OCI-LY3 (cell line): ENCODE data around the gene ARID3A.
A peak's percentile ranks its signal among the peaks of the same experiment; 100 is the strongest.

Experiments used
- H2AFZ ChIP-seq: fragments of 200-600, 300-600 bp; shearing (Covaris generic); 2 replicates; pipeline ENCODE4 v1.6.0; 2014; ENCODE audit warnings: antibody characterized with exemption, low read depth, low read length
- H3K27ac ChIP-seq: fragments of 200-600, 300-600 bp; sonication (generic); 2 replicates; pipeline ENCODE4 v1.5.1; 2014; ENCODE audit warnings: mild to moderate bottlenecking, low read length, moderate library complexity, mixed read lengths
- H3K27me3 ChIP-seq: fragments of 200-600, 300-600 bp; sonication (generic); 2 replicates; pipeline ENCODE4 v1.6.1; 2014; ENCODE audit warnings: low read depth, low read length, mixed read lengths
- H3K36me3 ChIP-seq: fragments of 200-600, 300-600 bp; sonication (generic); replicated peaks from 2 replicates; pipeline ENCODE3; 2014; ENCODE audit warnings: low read depth, low read length, mixed read lengths
- H3K4me1 ChIP-seq: fragments of 300-600, 200-600 bp; sonication (generic); 2 replicates; pipeline ENCODE4 v1.6.1; 2014; ENCODE audit warnings: low read length, mixed read lengths
- H3K4me2 ChIP-seq: fragments of 200-600, 300-600 bp; sonication (generic); 2 replicates; pipeline ENCODE4 v1.6.1; 2014; ENCODE audit warnings: low read length, mixed read lengths
- H3K4me3 ChIP-seq: fragments of 300-600, 200-600 bp; sonication (generic); 2 replicates; pipeline ENCODE4 v1.5.1; 2014; ENCODE audit warnings: antibody characterized with exemption, mild to moderate bottlenecking, low read length, moderate library complexity
- H3K79me2 ChIP-seq: fragments of 300-600, 200-600 bp; shearing (Covaris generic); 2 replicates; pipeline ENCODE4 v1.6.1; 2014; ENCODE audit warnings: mild to moderate bottlenecking, low read length, mixed read lengths
- H3K9ac ChIP-seq: fragments of 300-600, 200-600 bp; shearing (Covaris generic); 2 replicates; pipeline ENCODE4 v1.6.0; 2014; ENCODE audit warnings: mild to moderate bottlenecking, low read length, moderate library complexity
- H3K9me3 ChIP-seq: fragments of 200-600, 300-600 bp; shearing (Covaris generic); 2 replicates; pipeline ENCODE4 v1.6.1; 2014; ENCODE audit warnings: low read length, mixed read lengths; ENCODE audit not compliant: insufficient read depth
- H4K20me1 ChIP-seq: fragments of 200-600, 300-600 bp; sonication (generic); 2 replicates; pipeline ENCODE4 v1.6.1; 2016; ENCODE audit warnings: low read length, mixed read lengths; ENCODE audit not compliant: insufficient read depth
- CTCF ChIP-seq: fragments of 200-600, 300-600 bp; sonication (generic); IDR thresholded peaks from 2 replicates; pipeline ENCODE4 v1.5.1; 2014; ENCODE audit warnings: antibody characterized with exemption, low read length, low read depth
- EZH2phosphoT487 ChIP-seq: fragments of 200-600 bp; shearing (Covaris generic); IDR thresholded peaks from 2 replicates; pipeline ENCODE4 v1.6.1; 2018; ENCODE audit warnings: antibody characterized with exemption, mixed run types, low read depth

Gene ARID3A

GRCh38 chr19:994516-994915, 68.7 kb downstream of the ARID3A start:
- Histone ChIP-seq H3K4me2 (no peak overlapping the region), H3K9ac (no peak overlapping the region), H3K27me3 (no peaks in the 10 kb centered on the region), H3K79me2 (no peaks in the 10 kb centered on the region), H3K9me3 (no peaks in the 10 kb centered on the region), H3K36me3 (peaks cover 30% of the 10 kb centered on the region), H3K4me3 (no peak overlapping the region), H2AFZ (no peak overlapping the region), H3K27ac (no peak overlapping the region), H3K4me1 (no peaks in the 10 kb centered on the region), H4K20me1 (no peaks in the 10 kb centered on the region)
- no peak for TF ChIP-seq EZH2phosphoT487
- TF ChIP-seq CTCF, result no peak

- Histone ChIP-seq H3K4me2 (no peak overlapping the region), H3K4me1 (no peaks in the 10 kb centered on the region), H3K9me3 (no peaks in the 10 kb centered on the region), H3K79me2 (no peaks in the 10 kb centered on the region), H2AFZ (no peak overlapping the region), H3K9ac (no peak overlapping the region), H3K27me3 (no peaks in the 10 kb centered on the region), H3K27ac (no peak overlapping the region), H3K4me3 (no peak overlapping the region), H4K20me1 (no peaks in the 10 kb centered on the region), H3K36me3 (peaks cover 29% of the 10 kb centered on the region)
- TF ChIP-seq CTCF (no peak), EZH2phosphoT487 (no peak)
Measured at GRCh38 chr19:995051-995827, 69.4 kb downstream of the ARID3A start.

GRCh38 chr19:996051-996838, 70.4 kb downstream of the ARID3A start:
- TF ChIP-seq CTCF, result no peak
- TF ChIP-seq EZH2phosphoT487, result no peak
- H3K4me3 ChIP-seq, result no peak overlapping the region
- no peak overlapping the region for H2AFZ ChIP-seq
- no peaks in the 10 kb centered on the region for H3K27me3 ChIP-seq
- no peaks in the 10 kb centered on the region for H3K4me1 ChIP-seq
- no peak overlapping the region for H3K27ac ChIP-seq
- H3K4me2 ChIP-seq, result peak overlapping the region; percentile 37
- H3K36me3 ChIP-seq, result peaks cover 20% of the 10 kb centered on the region
- no peaks in the 10 kb centered on the region for H3K9me3 ChIP-seq
- H3K9ac ChIP-seq, result no peak overlapping the region
- H3K79me2 ChIP-seq, result no peaks in the 10 kb centered on the region
- H4K20me1 ChIP-seq, result no peaks in the 10 kb centered on the region

- Histone ChIP-seq H3K9ac (no peak overlapping the region), H3K9me3 (no peaks in the 10 kb centered on the region), H3K27ac (no peak overlapping the region), H3K27me3 (no peaks in the 10 kb centered on the region), H2AFZ (no peak overlapping the region), H4K20me1 (no peaks in the 10 kb centered on the region), H3K4me2 (no peak overlapping the region), H3K4me1 (peaks cover 3% of the 10 kb centered on the region), H3K79me2 (no peaks in the 10 kb centered on the region), H3K36me3 (peaks cover 12% of the 10 kb centered on the region), H3K4me3 (no peak overlapping the region)
- no peak for TF ChIP-seq CTCF
- TF ChIP-seq EZH2phosphoT487, result no peak
Measured at GRCh38 chr19:998064-998463, 72.2 kb downstream of the ARID3A start.
